Esophagus (tissue), 2 donors: ENCODE results near the gene CELA1. TPM values are rescaled to one million over a fixed set of nuclear protein-coding genes. Genes with fewer than 3 reads are reported as not detected.
"Not testable (repeated sequence)": the region's sequence is repeated elsewhere in the genome, so short reads cannot be mapped to it uniquely, and the experiment has no call there.

ENCODE experiments used
- H3K27ac ChIP-seq, 2 donors: one replicate each; pipeline ENCODE4 v1.5.1; 2013; ENCODE audit warnings: low read depth in 2 of 2, mild to moderate bottlenecking in 2 of 2, inconsistent platforms in 1 of 2, low read length in 1 of 2, moderate library complexity in 1 of 2
- H3K27me3 ChIP-seq, 2 donors: one replicate each; pipeline ENCODE4 v1.6.1; 2013; ENCODE audit warnings: low read length in 2 of 2, control low read depth in 1 of 2, mild to moderate bottlenecking in 1 of 2; ENCODE audit not compliant: insufficient read depth in 2 of 2, control insufficient read depth in 1 of 2
- H3K36me3 ChIP-seq, 2 donors: one replicate each; pipeline ENCODE4 v1.6.1; 2013; ENCODE audit warnings: low read length in 1 of 2; ENCODE audit not compliant: control insufficient read depth in 2 of 2, insufficient read depth in 2 of 2
- H3K4me1 ChIP-seq, 2 donors: one replicate each; pipeline ENCODE4 v1.6.1; 2013; ENCODE audit warnings: low read length in 1 of 2; ENCODE audit not compliant: control insufficient read depth in 2 of 2, insufficient read depth in 2 of 2
- H3K4me3 ChIP-seq, 2 donors: one replicate each; pipeline ENCODE4 v1.5.1; 2013; ENCODE audit warnings: low read length in 2 of 2, mild to moderate bottlenecking in 2 of 2, low read depth in 1 of 2, moderate library complexity in 1 of 2
- H3K9me3 ChIP-seq, 2 donors: one replicate each; pipeline ENCODE4 v1.6.1; 2013; ENCODE audit warnings: mild to moderate bottlenecking in 2 of 2, low read depth in 1 of 2, low read length in 1 of 2, moderate library complexity in 1 of 2; ENCODE audit not compliant: control insufficient read depth in 2 of 2, insufficient read depth in 1 of 2
- WGBS, 2 donors: extraction: QIAGEN DNeasy Blood & Tissue Kit; methylation state at CpG; one replicate each; pipeline ENCODE4 v1.1.7; 2013; 5-methylcytosine and 5-hydroxymethylcytosine counted together
- polyA plus RNA-seq, 2 donors: library from polyadenylated mRNA; stranded (reverse); fragments of 200-250 nt; gene quantifications; one replicate each; pipeline ENCODE4 v1.2.3, GENCODE V29; 2013
- donor health status: healthy with polysubstance abuse.
- donor health status: Bipolar disorder and iron deficiency.

Gene CELA1
- polyA plus RNA-seq, 2 donors: not detected

- no peaks in the 10 kb centered on the region for H3K4me1 ChIP-seq
- no peak overlapping the region for H3K4me3 ChIP-seq
- no peak overlapping the region for H3K27ac ChIP-seq
- H3K27me3 ChIP-seq: no peaks in the 10 kb centered on the region
- 70 to 76% methylated on average over 5 of the region's 5 CpGs for WGBS, 2 donors
- H3K9me3 ChIP-seq: no peaks in the 10 kb centered on the region
- H3K36me3 ChIP-seq: no peaks in the 10 kb centered on the region
Measured at GRCh38 chr12:51295651-51296050, 50.8 kb downstream of the CELA1 start.

GRCh38 chr12:51294097-51294496 is 52.4 kb downstream of the CELA1 start:
- H3K27ac ChIP-seq, H3K4me3 ChIP-seq, H3K9me3 ChIP-seq, H3K4me1 ChIP-seq, H3K27me3 ChIP-seq, H3K36me3 ChIP-seq: not testable (repeated sequence)
- WGBS, 2 donors: 71 to 73% methylated on average over 10 of the region's 10 CpGs

DNA sequence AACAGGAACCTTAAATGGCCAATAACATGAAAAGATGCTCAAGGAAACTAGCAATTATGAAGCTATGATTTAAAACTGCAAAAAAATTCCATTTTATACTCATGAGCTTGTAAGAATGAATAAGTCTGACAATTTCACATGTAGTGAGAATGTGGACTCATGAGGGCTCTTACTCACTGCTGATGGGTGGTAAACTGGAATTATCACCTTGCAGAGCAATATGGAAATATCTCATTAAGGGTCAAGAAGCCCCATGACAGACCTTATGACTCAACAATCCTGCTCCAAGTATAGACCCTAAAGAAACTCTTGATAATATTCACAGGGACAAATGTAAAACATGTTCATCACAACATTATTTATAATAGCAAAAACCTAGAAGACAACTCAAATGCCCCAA is 52.8 kb downstream of the CELA1 start:
- no peaks in the 10 kb centered on the region for H3K9me3 ChIP-seq
- no peak overlapping the region for H3K27ac ChIP-seq
- no peaks in the 10 kb centered on the region for H3K27me3 ChIP-seq
- H3K36me3 ChIP-seq: no peaks in the 10 kb centered on the region
- H3K4me3 ChIP-seq: no peak overlapping the region
- H3K4me1 ChIP-seq: no peaks in the 10 kb centered on the region

GRCh38 chr12:51291603-51292513 is 54.6 kb downstream of the CELA1 start:
- H3K9me3 ChIP-seq, H3K27ac ChIP-seq, H3K36me3 ChIP-seq, H3K4me1 ChIP-seq, H3K4me3 ChIP-seq, H3K27me3 ChIP-seq: not testable (repeated sequence)
- 76 to 89% methylated on average over 8 to 9 of the region's 9 CpGs for WGBS, 2 donors

GRCh38 chr12:51285843-51286242 is 60.6 kb downstream of the CELA1 start:
- H3K27me3 ChIP-seq: no peaks in the 10 kb centered on the region
- H3K4me1 ChIP-seq: no peaks in the 10 kb centered on the region
- H3K9me3 ChIP-seq: no peaks in the 10 kb centered on the region
- no peaks in the 10 kb centered on the region for H3K36me3 ChIP-seq
- 88 to 92% methylated on average over 1 of the region's 1 CpG for WGBS, 2 donors
- no peak overlapping the region for H3K4me3 ChIP-seq
- no peak overlapping the region for H3K27ac ChIP-seq

DNA sequence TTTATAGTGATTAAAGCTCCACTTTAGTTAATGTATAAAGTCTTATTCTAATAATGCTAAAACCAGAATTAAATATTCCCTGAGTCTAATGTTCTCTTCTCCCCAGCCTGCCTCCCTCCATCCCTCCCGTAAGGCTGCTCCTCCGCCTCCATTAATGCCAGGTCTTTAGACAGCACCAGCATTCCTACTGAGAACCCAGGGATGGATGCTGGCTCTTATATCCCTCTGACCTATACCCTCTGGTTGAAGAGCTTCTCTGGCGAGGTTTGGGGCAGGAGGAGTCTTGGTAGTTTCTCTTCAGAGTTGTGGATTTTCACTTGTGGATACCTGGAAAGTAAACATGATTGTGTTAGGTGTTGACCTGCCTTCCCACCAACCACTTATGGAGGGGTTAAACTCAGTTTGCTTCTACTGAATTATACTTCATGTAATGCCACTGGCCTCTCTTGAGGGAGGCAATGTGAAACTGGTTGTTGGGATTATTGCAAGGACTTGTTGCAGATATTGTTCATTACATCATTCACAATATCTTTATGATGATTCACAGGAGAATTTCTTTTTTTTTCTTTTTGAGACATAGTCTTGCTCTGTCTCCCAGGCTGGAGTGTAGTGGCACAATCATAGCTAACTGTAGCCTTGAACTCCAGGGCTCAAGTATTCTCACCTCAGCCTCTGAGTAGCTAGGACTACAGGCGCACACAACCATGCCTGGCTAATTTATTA is 65.1 kb downstream of the CELA1 start:
- H3K27ac ChIP-seq: no peak overlapping the region
- H3K27me3 ChIP-seq: no peaks in the 10 kb centered on the region
- WGBS, 2 donors: 87 to 91% methylated on average over 4 of the region's 4 CpGs
- no peaks in the 10 kb centered on the region for H3K9me3 ChIP-seq
- H3K4me1 ChIP-seq: no peaks in the 10 kb centered on the region
- no peaks in the 10 kb centered on the region for H3K36me3 ChIP-seq
- H3K4me3 ChIP-seq: no peak overlapping the region

Other genes with a start within 250 kb of the CELA1 start
- 1 to 10 TPM; 7.6 to 9.6 TPM for gene TFCP2, start 173.5 kb downstream of the CELA1 start, polyA plus RNA-seq
- 1 to 10 TPM; 2.5 to 3.6 TPM for gene POU6F1, start 128.6 kb downstream of the CELA1 start, polyA plus RNA-seq
- gene DAZAP2, start 107.9 kb downstream of the CELA1 start, polyA plus RNA-seq: 100 to 1,000 TPM in 1 of 2 donors, 10 to 100 TPM in 1; 66.5 to 185 TPM
- 100 to 1,000 TPM in 1 of 2 donors, 10 to 100 TPM in 1; 75.2 to 149 TPM for gene SMAGP, start 76.3 kb downstream of the CELA1 start, polyA plus RNA-seq
- 1 to 10 TPM; 1.7 to 2.4 TPM for gene BIN2, start 22.5 kb downstream of the CELA1 start, polyA plus RNA-seq
- 1 to 10 TPM in 1 of 2 donors, under 1 TPM in 1; 0.94 to 1.1 TPM for gene GALNT6, start 44.7 kb upstream of the CELA1 start, polyA plus RNA-seq
- under 1 TPM; 0.04 to 0.05 TPM for gene SLC4A8, start 78.2 kb upstream of the CELA1 start, polyA plus RNA-seq
- gene SCN8A, start 244.6 kb upstream of the CELA1 start, polyA plus RNA-seq: under 1 TPM; 0.09 to 0.14 TPM